NCI-H82 (cell line): ENCODE results near the gene GRID2.

Experiments
- DNase-seq: peaks from one replicate; lab custom pipeline; 2025; lab: John Stamatoyannopoulos, UW

Gene GRID2

DNA sequence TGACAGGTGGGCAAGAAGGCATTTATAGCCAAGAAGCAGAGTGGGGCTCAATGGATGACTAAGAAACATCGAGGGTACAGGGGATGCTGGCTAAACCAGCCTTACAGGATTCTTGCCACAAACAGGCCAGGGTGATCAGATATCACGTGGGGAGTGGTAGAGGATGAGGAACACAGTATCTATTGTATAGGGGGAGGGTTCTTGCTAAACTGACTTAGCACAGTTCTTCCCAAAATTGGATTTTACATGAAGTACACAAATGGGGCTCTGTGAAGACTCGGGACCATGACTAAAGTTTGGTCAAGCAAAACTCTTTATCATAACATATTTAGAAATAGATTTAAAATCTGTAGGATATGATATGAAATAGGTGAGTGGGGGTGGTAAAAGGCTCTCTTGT is 1380.8 kb downstream of the GRID2 start:
- DNase-seq, result no peak

- DNase-seq, result no peak
Measured at GRCh38 chr4:93687304-93687703, 1383.5 kb downstream of the GRID2 start.

DNA sequence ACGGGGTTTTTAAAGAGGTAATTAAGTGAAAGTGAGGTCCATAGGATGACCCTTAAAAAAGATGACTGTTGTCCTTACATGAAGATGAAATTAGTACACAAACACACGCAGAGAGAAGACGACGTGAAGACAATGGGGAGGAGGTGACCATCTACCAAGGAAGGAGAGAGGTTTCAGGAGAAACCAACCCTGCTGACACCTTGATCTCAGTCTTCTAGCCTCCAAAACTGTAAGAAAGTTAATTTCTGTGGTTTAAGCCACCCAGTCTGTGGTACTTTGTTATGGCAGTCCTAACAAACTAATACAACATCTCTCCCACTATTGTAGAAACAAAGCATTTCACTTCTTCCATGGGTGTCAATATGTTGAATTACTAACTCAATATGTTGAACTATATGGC is 1385.2 kb downstream of the GRID2 start:
- no peak for DNase-seq

DNA sequence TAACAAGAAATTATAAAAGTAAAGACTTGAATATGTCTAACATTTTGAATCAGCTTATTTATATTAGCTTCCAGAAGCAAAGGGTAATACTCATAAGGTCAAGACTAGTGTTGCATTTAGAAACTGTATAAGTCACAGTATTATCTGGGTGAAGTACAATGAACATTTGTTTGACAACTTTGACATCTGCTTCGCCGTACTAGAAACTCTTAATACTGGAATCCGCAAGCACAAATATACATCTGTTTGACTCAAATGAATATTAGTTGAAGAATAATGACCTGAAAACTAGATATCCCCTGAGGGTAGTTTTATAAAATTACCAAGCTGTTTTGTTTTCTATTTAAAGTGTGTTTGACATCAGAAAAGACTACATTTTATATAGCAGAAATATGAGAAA is 1389.4 kb downstream of the GRID2 start:
- no peak for DNase-seq

DNA sequence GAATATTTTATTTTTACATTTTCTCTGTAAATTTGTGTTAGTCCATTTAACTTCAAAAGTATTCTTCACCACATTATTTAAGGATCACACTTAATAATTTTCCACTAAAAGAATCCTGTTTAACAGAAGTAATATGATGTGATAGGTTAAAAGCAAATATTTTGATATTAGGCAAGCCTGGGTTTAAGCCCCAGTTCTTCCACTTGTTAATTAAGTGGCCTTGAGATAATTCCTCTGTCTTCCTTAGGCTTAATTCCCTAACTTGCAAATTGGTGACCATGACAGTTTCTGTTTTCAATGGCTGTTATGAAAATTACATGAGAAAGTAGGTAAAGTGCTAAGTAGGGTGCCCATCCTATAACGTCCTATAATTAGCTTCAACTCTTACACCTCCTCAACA is 1394.9 kb downstream of the GRID2 start:
- peak; percentile 23 for DNase-seq

DNA sequence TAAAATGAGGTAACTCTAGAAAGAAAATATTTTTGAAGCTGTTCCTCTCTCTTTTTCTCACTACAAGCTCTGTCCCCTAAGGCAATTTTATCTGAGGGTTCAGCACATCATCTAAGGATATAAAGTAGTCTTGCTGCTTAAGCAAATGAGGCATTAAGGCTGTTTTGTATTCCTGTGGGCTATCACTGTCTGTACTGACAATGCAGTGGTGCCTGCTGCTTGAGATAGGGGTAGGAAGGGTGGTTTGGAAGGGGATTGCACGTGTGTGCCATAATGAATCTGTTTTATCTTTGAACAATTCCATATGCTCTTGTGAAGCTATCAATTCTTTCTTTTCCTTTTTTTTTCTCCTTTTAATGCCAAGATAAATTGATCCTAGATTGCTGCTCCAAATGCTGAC is 1396.8 kb downstream of the GRID2 start:
- peak; percentile 20 for DNase-seq

- peak; percentile 40 for DNase-seq
Measured at GRCh38 chr4:93710101-93710846, 1406.5 kb downstream of the GRID2 start.

DNA sequence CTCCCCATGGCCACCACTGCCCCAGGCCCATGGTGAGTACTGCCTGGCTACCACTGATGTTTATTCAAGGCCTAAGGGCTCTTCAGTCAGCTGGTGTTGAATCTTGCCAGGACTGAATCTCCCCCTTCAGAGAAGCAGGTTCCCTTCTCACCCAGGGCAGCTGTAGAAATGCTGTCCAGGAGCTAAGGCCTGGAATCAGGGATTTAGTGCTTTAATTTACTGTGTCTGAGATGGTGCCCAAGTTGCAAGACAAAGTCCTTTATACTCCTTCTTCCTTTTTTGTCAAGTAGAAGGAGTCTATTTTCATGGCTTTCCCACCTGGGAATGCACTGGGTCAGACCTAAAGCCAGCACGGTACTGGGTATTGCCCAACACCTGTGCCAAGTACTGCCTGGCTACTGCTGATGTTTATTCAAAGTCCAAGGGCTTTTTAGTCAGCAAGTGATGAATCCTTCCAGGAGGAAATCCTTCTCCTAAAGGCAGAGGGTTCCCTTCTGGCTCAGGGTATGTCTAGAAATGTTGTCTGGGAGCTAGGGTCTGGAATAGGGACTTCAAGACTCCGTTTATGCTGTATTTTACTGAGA is 1407.2 kb downstream of the GRID2 start:
- no peak for DNase-seq

- no peak for DNase-seq
Measured at GRCh38 chr4:93718233-93718632, 1414.5 kb downstream of the GRID2 start.

DNA sequence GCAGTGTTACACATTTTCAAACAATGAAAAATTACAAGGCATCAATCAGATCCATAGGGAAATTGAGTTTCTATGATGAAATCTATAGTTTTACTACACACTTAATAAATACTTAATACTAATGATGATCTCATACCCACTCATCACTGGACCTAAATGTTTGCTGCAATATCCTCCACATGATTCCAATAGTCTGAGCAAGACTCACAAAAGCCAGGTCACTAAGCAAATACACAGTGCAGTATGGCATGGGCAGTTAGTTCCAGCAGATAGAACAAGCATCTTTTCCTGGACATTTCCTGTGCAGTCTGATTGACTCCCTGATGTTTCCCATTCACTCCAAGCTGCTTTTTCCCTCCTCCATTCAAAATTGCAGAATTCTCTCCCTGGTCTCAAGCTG is 1415.8 kb downstream of the GRID2 start:
- no peak for DNase-seq

GRCh38 chr4:93722446-93722845 is 1418.7 kb downstream of the GRID2 start:
- DNase-seq, result no peak

GRCh38 chr4:93730251-93730650 is 1426.5 kb downstream of the GRID2 start:
- peak; percentile 57 for DNase-seq

DNA sequence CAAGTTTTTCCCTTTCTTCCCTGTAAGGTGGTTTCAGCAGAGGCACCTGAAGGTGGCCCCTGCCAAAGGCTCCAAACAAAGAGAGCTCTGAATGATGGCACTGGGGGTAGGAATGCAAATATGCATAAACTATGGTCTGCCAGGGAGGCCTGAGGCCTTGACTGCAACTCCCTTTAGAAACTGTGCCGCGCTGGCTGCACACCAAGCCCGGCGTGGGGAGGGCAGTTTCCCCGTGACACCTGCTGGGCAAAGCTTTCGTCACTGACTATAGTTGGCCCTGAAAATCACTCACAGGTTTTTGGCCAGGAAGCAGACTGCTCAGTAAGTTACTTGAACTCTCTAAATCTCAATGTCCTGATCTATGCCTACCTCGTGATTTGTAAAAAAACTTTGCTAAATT is 1427.0 kb downstream of the GRID2 start:
- DNase-seq, result no peak

GRCh38 chr4:93731456-93731855 is 1427.7 kb downstream of the GRID2 start:
- DNase-seq, result peak; percentile 24

DNA sequence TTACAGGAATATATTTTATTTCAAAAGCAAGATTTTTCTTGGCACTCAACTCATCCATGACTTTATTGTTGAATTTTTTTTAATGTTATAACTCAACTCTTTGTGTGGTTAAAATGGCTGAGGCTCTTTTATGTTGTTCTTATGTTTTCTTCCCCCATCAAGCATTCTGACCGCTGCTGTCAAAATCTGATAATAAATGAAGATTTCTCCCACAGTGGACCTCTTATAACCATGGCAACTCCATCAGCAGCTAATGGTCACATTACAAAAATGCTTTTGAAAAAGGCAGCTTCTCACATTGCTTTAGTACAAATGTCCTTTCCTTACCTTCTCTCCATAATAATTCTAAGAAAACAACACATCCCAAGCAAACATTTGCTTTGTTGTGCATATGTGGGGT is 1428.7 kb downstream of the GRID2 start:
- DNase-seq, result no peak

- DNase-seq, result no peak
Measured at GRCh38 chr4:93740890-93741289, 1437.1 kb downstream of the GRID2 start.

- DNase-seq, result no peak
Measured at GRCh38 chr4:93743022-93743421, 1439.3 kb downstream of the GRID2 start.

DNA sequence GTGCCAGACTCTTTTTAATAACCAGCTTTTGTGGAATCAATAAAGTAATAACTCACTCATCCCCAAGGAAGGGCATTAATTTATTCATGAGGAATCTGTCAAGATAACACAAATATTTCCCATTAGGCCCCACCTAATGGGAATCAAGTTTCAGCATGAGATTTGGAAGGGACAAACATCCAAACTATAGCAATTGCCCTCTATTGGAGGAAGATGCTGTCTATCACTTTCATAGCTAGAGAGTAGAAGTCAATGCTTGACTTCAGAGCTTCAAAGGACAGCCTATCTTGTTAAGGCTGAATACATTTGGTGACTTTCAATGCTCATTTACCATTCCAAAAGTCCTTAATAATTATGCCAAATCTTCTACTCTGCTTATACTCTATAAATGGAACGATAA is 1439.9 kb downstream of the GRID2 start:
- DNase-seq, result no peak

DNA sequence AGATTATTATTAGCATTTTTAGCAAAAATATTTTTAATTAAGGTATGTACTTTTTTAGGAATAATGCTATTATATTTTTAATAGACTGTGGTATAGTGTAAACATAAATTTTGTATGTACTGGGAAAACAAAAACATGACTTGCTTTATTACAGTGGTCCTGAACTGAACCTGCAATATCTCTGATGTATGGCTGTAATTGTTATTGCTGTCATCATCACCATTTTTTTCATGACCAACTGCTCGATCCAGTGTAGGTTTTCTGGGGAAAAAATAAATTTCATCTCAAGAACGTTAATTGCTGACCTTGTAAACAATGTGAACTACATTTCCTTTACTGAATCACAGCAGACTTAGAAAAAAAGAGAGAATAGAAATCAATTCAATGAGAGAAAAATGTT is 1441.2 kb downstream of the GRID2 start:
- no peak for DNase-seq

DNA sequence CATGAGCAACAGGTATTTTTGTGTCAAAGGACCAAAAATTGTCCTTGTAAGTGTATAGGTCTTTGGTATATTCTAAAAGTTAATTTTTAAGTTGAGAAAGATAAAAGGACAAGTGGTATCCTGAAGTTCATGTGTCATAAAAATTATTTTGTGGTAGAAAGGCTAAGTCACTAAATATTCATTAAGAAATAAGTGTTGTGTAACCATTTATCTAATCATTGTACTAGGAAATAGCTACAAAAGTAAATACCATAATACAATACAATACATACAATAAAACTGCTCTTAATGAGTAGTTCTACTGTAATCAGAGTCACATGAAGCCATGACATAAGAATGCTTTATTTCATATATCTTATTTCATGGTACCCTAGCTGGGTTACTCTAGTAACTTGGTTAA is 1442.3 kb downstream of the GRID2 start:
- DNase-seq, result no peak

- DNase-seq, result no peak
Measured at GRCh38 chr4:93747220-93747619, 1443.5 kb downstream of the GRID2 start.

DNA sequence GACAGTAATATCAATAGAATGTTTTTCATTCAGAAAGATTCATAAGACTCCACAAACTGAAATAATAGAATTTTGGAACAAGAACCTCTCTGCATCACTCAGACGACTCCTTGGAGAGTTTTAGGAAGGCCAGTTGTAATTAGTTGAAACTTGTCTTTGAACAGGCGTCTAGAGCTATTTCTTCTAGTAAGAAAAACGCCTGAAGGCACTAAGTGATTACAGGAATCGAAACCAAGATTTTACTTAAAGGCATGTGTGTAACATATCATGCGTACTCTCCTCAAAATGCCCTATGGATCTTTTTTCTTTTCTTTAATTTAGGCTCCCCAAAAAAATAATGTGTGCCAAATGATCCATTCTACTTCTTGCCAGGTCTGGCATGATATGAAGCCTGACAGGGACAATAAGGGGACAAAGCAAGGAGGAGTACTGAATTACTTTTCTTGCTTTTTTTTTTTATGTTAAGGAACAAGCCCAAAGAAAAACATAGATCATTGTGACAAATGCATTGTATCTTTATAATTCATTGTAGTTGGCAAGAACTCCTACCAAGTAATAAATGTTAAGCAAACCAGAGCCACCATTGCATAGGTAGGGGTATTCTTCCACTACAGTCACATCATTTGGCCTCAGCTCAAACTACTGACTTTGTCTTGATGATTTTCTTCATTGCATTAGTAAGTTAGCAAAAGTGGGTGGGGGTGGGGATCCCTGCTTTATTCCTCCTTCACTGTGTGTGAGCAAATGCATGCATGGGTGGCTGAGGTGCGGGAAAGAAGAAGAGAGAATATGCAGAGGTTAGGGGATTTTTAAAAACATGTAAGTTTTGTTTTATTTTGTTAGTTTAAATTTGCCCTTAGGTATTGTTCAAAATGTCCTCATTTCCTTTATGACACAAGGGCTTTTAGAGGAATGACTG is 1444.9 kb downstream of the GRID2 start:
- DNase-seq, result no peak

DNA sequence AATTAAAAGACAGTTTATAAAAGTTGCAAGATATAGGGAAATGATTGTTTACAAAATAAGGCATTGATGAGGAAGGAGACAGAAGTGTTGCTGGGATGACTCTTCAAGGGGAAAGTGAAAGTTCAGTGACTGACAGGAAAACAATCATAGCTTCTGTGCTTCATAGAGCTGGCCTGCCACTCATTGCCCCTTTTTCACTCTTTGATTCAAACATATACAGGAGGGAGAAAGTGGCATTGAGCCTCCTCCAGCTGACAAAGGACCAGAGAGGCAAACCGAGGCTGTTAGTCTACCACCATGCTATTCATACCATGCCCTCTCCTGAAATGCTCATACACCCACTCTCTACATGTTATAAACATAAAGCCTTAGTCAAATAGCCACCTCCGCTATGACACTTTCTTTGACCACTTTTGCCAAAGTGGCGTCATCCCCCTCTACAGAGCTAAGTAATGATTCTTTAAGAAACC is 1445.6 kb downstream of the GRID2 start:
- DNase-seq, result no peak
